Endothelial cell of umbilical vein (primary cell): ENCODE data around the gene MMP11. TPM values are rescaled to one million over a fixed set of nuclear protein-coding genes. Genes with fewer than 3 reads are reported as not detected.

Experiments
- BruUV-seq: library from RNA; stranded (reverse); fragments of 400-500 nt; replicated peaks from 2 replicates; lab custom pipeline; 2021; lab: Mats Ljungman, UMichigan
- CTCF ChIA-PET: fragments of 300-600, 350-600 bp; sonication (Branson Sonifier 250); formaldehyde crosslinking; loops from one replicate; lab custom pipeline; 2021; ENCODE audit warnings: antibody characterized with exemption, inconsistent platforms; lab: Charles Lee
- POLR2A ChIA-PET: fragments of 300-600, 350-600 bp; sonication (Branson Sonifier 250); formaldehyde crosslinking; loops from one replicate; lab custom pipeline; 2021; ENCODE audit warnings: antibody characterized with exemption, inconsistent platforms; lab: Charles Lee
- DNase-seq: peaks from one replicate; pipeline ENCODE4 v3.0.0-alpha.2; 2011; ENCODE audit warnings: low read depth, low spot score
- FAIRE-seq: peaks from 2 replicates; lab custom pipeline; 2011; peaks lifted over from hg19 to GRCh38; lab: Jason Lieb, UNC
- H2AFZ ChIP-seq: 2 replicates; pipeline ENCODE4 v1.6.0; 2012; ENCODE audit warnings: low read depth, low read length, control low read depth, inconsistent platforms
- H3K27ac ChIP-seq: 2 replicates; pipeline ENCODE4 v1.5.1; 2011; ENCODE audit warnings: low read depth, mild to moderate bottlenecking, control low read depth, low read length, moderate library complexity; ENCODE audit not compliant: insufficient read depth
- H3K27me3 ChIP-seq, 2 experiments: 2 replicates each; pipeline versions ENCODE4 v1.6.0 to v1.6.1; 2011; ENCODE audit warnings: low read length in 2 of 2, mixed read lengths in 1 of 2; ENCODE audit not compliant: control insufficient read depth in 2 of 2, insufficient read depth in 2 of 2
- H3K36me3 ChIP-seq, 2 experiments: 2 replicates in 1 of 2; 3 replicates in 1 of 2; pipeline ENCODE4 v1.5.1; 2011; ENCODE audit warnings: low read length in 2 of 2, mild to moderate bottlenecking in 1 of 2, moderate library complexity in 1 of 2; ENCODE audit not compliant: control insufficient read depth in 2 of 2, insufficient read depth in 2 of 2; ENCODE audit errors: extremely low read depth in 1 of 2
- H3K4me1 ChIP-seq: 3 replicates; pipeline ENCODE4 v1.5.1; 2011; ENCODE audit warnings: mild to moderate bottlenecking, low read length; ENCODE audit not compliant: control insufficient read depth, insufficient read depth; ENCODE audit errors: extremely low read depth
- H3K4me2 ChIP-seq: 2 replicates; pipeline ENCODE4 v1.6.1; 2011; ENCODE audit warnings: low read length, control low read depth, mixed read lengths; ENCODE audit not compliant: insufficient read depth
- H3K4me3 ChIP-seq, 3 experiments: fragments of 200-600 bp in 1 of 3; sonication (generic), shearing (Covaris generic) in 1 of 3; replicated peaks in 1 of 3; 2 replicates each; pipeline ENCODE4 v1.5.1; 2011 to 2016; ENCODE audit warnings: control low read depth in 3 of 3, low read length in 3 of 3, mild to moderate bottlenecking in 2 of 3, inconsistent platforms in 1 of 3, low read depth in 1 of 3, moderate library complexity in 1 of 3; ENCODE audit not compliant: insufficient read depth in 1 of 3
- H3K79me2 ChIP-seq: 2 replicates; pipeline ENCODE4 v1.6.0; 2012; ENCODE audit warnings: low read length, inconsistent platforms; ENCODE audit not compliant: control insufficient read depth, insufficient read depth
- H3K9ac ChIP-seq: replicated peaks from 2 replicates; pipeline ENCODE3; 2011; ENCODE audit warnings: low read length, control low read depth; ENCODE audit not compliant: insufficient read depth; ENCODE audit errors: extremely low read depth
- H3K9me1 ChIP-seq: replicated peaks from 3 replicates; pipeline ENCODE4 v1.6.0; 2011; ENCODE audit warnings: mild to moderate bottlenecking, low read length; ENCODE audit not compliant: control insufficient read depth, insufficient read depth; ENCODE audit errors: extremely low read depth
- H3K9me3 ChIP-seq: replicated peaks from 2 replicates; pipeline ENCODE4 v1.5.1; 2012; ENCODE audit warnings: low read length, inconsistent platforms; ENCODE audit not compliant: control insufficient read depth, insufficient read depth
- H4K20me1 ChIP-seq: replicated peaks from 2 replicates; pipeline ENCODE3; 2011; ENCODE audit warnings: mild to moderate bottlenecking, low read length; ENCODE audit not compliant: control insufficient read depth, insufficient read depth; ENCODE audit errors: extremely low read depth
- CTCF ChIP-seq, 2 donors: IDR thresholded peaks; 1 replicate in 1 of 2; 2 replicates in 1 of 2; pipeline ENCODE4 v1.5.1; 2011; ENCODE audit warnings: low read length in 2 of 2, mild to moderate bottlenecking in 2 of 2, moderate library complexity in 2 of 2, control low read depth in 1 of 2, inconsistent platforms in 1 of 2, low read depth in 1 of 2; ENCODE audit not compliant: insufficient read depth in 1 of 2; ENCODE audit errors: extremely low read depth in 1 of 2
- EZH2 ChIP-seq: IDR thresholded peaks from 2 replicates; pipeline ENCODE4 v1.6.1; 2012; ENCODE audit warnings: borderline replicate concordance, low read depth, mild to moderate bottlenecking, moderate library complexity, low read length, inconsistent platforms; ENCODE audit not compliant: severe bottlenecking
- FOS ChIP-seq: IDR thresholded peaks from 2 replicates; pipeline ENCODE4 v1.6.1; 2011; ENCODE audit warnings: mild to moderate bottlenecking, low read length, moderate library complexity, borderline replicate concordance; ENCODE audit not compliant: insufficient read depth
- GATA2 ChIP-seq: IDR thresholded peaks from 2 replicates; pipeline ENCODE4 v1.7.0; 2011; ENCODE audit warnings: low read depth, mild to moderate bottlenecking, moderate library complexity, mixed read lengths, low read length; ENCODE audit not compliant: insufficient read length, insufficient read depth
- JUN ChIP-seq: IDR thresholded peaks from 2 replicates; pipeline ENCODE4 v1.6.1; 2011; ENCODE audit warnings: borderline replicate concordance, low read depth; ENCODE audit not compliant: insufficient read length, insufficient read depth
- MAX ChIP-seq: IDR thresholded peaks from 2 replicates; pipeline ENCODE4 v1.6.1; 2011; ENCODE audit not compliant: insufficient read depth, insufficient read length
- MYC ChIP-seq: IDR thresholded peaks from one replicate; pipeline ENCODE4 v1.6.1; 2011; ENCODE audit warnings: mild to moderate bottlenecking, low read depth, low read length
- POLR2A ChIP-seq: IDR thresholded peaks from 2 replicates; pipeline ENCODE4 v1.6.1; 2012; ENCODE audit warnings: low read depth, mild to moderate bottlenecking, control low read depth, low read length
- POLR2AphosphoS5 ChIP-seq: IDR thresholded peaks from 2 replicates; pipeline ENCODE4 v1.6.1; 2012; ENCODE audit warnings: low read depth, mild to moderate bottlenecking, control low read depth, low read length, moderate library complexity; ENCODE audit not compliant: insufficient read depth
- dilution Hi-C: fragments of 300-500 bp; cut with MboI; formaldehyde crosslinking; loops from one replicate; pipeline ENCODE4 v1.15.0; 2019; ENCODE audit warnings: low sequenced_read_pairs; ENCODE audit not compliant: extremely low pct_ligation_motif_present
- intact Hi-C: fragments of 100-400 bp; cut with micrococcal nuclease; formaldehyde crosslinking; loops from one replicate; pipeline ENCODE4 v1.10.0; 2022
- polyA plus RNA-seq, 4 experiments: library from polyadenylated mRNA; depleted of rRNA in 3 of 4; stranded (reverse) in 3 of 4; unstranded in 1 of 4; fragments of >200 nt; gene quantifications; 2 replicates each; pipeline versions ENCODE4 v1.2.1 to v1.2.3, GENCODE V29; 2011 to 2012; ENCODE audit warnings: missing spikeins in 1 of 4
- total RNA-seq: library from RNA; stranded (reverse); gene quantifications from 2 replicates; pipeline ENCODE4 v1.2.3, GENCODE V29; 2021

Gene MMP11
- total and polyA plus RNA-seq, 2 donors (not counting 3 experiments of a cell fraction or from before 2014, with no cell fraction given), result 10.3 to 16.9 TPM

GRCh38 chr22:23820748-23821211, 48.1 kb downstream of the MMP11 start:
- DNase-seq (no peak), FAIRE-seq (no peak)
- peaks cover 16 to 55% of the 10 kb centered on the region in 2 experiments for H3K36me3 ChIP-seq
- no peaks in the 10 kb centered on the region for H3K4me1 ChIP-seq
- intact Hi-C loops, result no loop called here
- H3K27ac ChIP-seq, result no peak overlapping the region
- no peaks in the 10 kb centered on the region for H3K9me3 ChIP-seq
- no peak overlapping the region for H3K4me2 ChIP-seq
- no peak overlapping the region for H3K9ac ChIP-seq
- H4K20me1 ChIP-seq, result no peaks in the 10 kb centered on the region
- H3K79me2 ChIP-seq, result no peaks in the 10 kb centered on the region
- no TSS peak for BruUV-seq
- ChIA-PET POLR2A (no interaction called here), CTCF (interaction anchor here (0.5 kb wide), 1 partner anchor 176 kb away, joined by 3 read pairs; no protein-coding TSS in a partner anchor)
- TF ChIP-seq EZH2 (no peak), MAX (no peak), POLR2AphosphoS5 (no peak)
- H2AFZ ChIP-seq, result no peak overlapping the region
- no peak overlapping the region for H3K4me3 ChIP-seq
- no peaks in the 10 kb centered on the region for H3K27me3 ChIP-seq
- dilution Hi-C loops, result no loop called here
- H3K9me1 ChIP-seq, result no peaks in the 10 kb centered on the region

- no peak overlapping the region for H3K27ac ChIP-seq
- POLR2A ChIA-PET, result no interaction called here
- H3K36me3 ChIP-seq, result peaks cover 13 to 49% of the 10 kb centered on the region in 2 experiments
- no peak overlapping the region for H3K4me2 ChIP-seq
- intact Hi-C loops (no loop called here), dilution Hi-C loops (no loop called here)
- H3K27me3 ChIP-seq, result no peaks in the 10 kb centered on the region
- CTCF ChIA-PET, result interaction anchor here (1.3 kb wide), 1 partner anchor 28 kb away, joined by 4 read pairs; no protein-coding TSS in a partner anchor
- H3K9ac ChIP-seq, result no peak overlapping the region
- no peaks in the 10 kb centered on the region for H4K20me1 ChIP-seq
- H3K4me1 ChIP-seq, result no peaks in the 10 kb centered on the region
- H3K79me2 ChIP-seq, result no peaks in the 10 kb centered on the region
- FAIRE-seq, result no peak
- no peak for DNase-seq
- no peak for TF ChIP-seq CTCF (IDR thresholded peaks at IDR 0.05; ENCODE audit: extremely low read depth in 1 of 2, insufficient read depth in 1 of 2, low read depth in 1 of 2, low read length in 2 of 2)
- TF ChIP-seq MYC, result no peak
- TF ChIP-seq GATA2, result no peak
- no peak for TF ChIP-seq FOS
- TF ChIP-seq EZH2, result no peak
- no peak for TF ChIP-seq POLR2AphosphoS5
- TF ChIP-seq POLR2A, result no peak
- no peak for TF ChIP-seq JUN
- TF ChIP-seq MAX, result no peak
- H3K9me1 ChIP-seq, result no peaks in the 10 kb centered on the region
- no peaks in the 10 kb centered on the region for H3K9me3 ChIP-seq
- H2AFZ ChIP-seq, result no peak overlapping the region
- no peak overlapping the region for H3K4me3 ChIP-seq
- BruUV-seq, result no TSS peak
These were observed 49.5 kb downstream of the MMP11 start for GRCh38 chr22:23822101-23822671.
